SK-N-SH (cell line): ENCODE measurements around the gene COL24A1. TPM values are rescaled to one million over a fixed set of nuclear protein-coding genes. Genes with fewer than 3 reads are reported as not detected.

Experiments used
- CTCF ChIA-PET: fragments of 300-600, 350-600 bp; formaldehyde crosslinking; extraction: SDS; loops from one replicate; lab custom pipeline; 2021; lab: Yijun Ruan, JAX
- POLR2A ChIA-PET: fragments of 350-600 bp; sonication (Branson Sonifier 250); formaldehyde crosslinking; extraction: SDS; loops from one replicate; lab custom pipeline; 2020; ENCODE audit warnings: antibody characterized with exemption, inconsistent platforms; lab: Yijun Ruan, JAX
- DNase-seq: peaks from one replicate; pipeline ENCODE4 v3.0.0; 2012
- H2AFZ ChIP-seq: fragments of 200-600 bp; sonication (generic); 2 replicates; pipeline ENCODE4 v1.8.1; 2016; ENCODE audit warnings: antibody characterized with exemption, mild to moderate bottlenecking, low read depth
- H3F3A ChIP-seq: fragments of 200-600 bp; sonication (generic); replicated peaks from 2 replicates; pipeline ENCODE3; 2016; ENCODE audit warnings: antibody characterized with exemption, mild to moderate bottlenecking; ENCODE audit not compliant: insufficient read depth
- H3K27ac ChIP-seq, 2 experiments: fragments of 200-500 bp in 1 of 2; fragments of 200-600 bp in 1 of 2; sonication (Bioruptor generic) in 1 of 2; sonication (generic), shearing (Covaris generic) in 1 of 2; 2 replicates each; pipeline versions ENCODE4 v1.5.1 to v1.6.1; 2014 to 2016; ENCODE audit warnings: low read depth in 2 of 2, inconsistent platforms in 1 of 2, low read length in 1 of 2, mild to moderate bottlenecking in 1 of 2, mixed read lengths in 1 of 2
- H3K27me3 ChIP-seq: fragments of 200-600 bp; sonication (generic), shearing (Covaris generic); 2 replicates; pipeline ENCODE4 v1.6.1; 2016; ENCODE audit warnings: mixed run types; ENCODE audit not compliant: insufficient read depth
- H3K36me3 ChIP-seq, 2 experiments: fragments of 200-500 bp in 1 of 2; fragments of 200-600 bp in 1 of 2; sonication (Bioruptor generic) in 1 of 2; sonication (generic) in 1 of 2; replicated peaks in 1 of 2; 2 replicates each; pipeline versions ENCODE3 to v1.5.1; 2014 to 2016; ENCODE audit warnings: low read length in 1 of 2, mild to moderate bottlenecking in 1 of 2; ENCODE audit not compliant: insufficient read depth in 2 of 2, control insufficient read depth in 1 of 2
- H3K4me1 ChIP-seq, 2 experiments: fragments of 200-500 bp in 1 of 2; fragments of 200-600 bp in 1 of 2; sonication (Bioruptor generic) in 1 of 2; sonication (generic), shearing (Covaris generic) in 1 of 2; 2 replicates each; pipeline versions ENCODE4 v1.5.1 to v1.6.1; 2014 to 2016; ENCODE audit warnings: low read depth in 1 of 2, low read length in 1 of 2, mixed run types in 1 of 2; ENCODE audit not compliant: insufficient read depth in 2 of 2, control insufficient read depth in 1 of 2
- H3K4me2 ChIP-seq: fragments of 200-600 bp; sonication (generic), shearing (Covaris generic); 2 replicates; pipeline ENCODE4 v1.6.1; 2017; ENCODE audit warnings: mixed run types
- H3K4me3 ChIP-seq, 2 experiments: fragments of 200-500 bp in 1 of 2; fragments of 200-600 bp in 1 of 2; sonication (Bioruptor generic) in 1 of 2; sonication (generic), shearing (Covaris generic) in 1 of 2; 2 replicates each; pipeline versions ENCODE4 v1.5.1 to v1.8.1; 2014 to 2016; ENCODE audit warnings: low read depth in 2 of 2, inconsistent platforms in 1 of 2, low read length in 1 of 2, mild to moderate bottlenecking in 1 of 2, mixed read lengths in 1 of 2, moderate library complexity in 1 of 2
- H3K79me2 ChIP-seq: fragments of 200-600 bp; sonication (generic); 2 replicates; pipeline ENCODE4 v1.8.1; 2017; ENCODE audit warnings: mild to moderate bottlenecking; ENCODE audit not compliant: insufficient read depth
- H3K9ac ChIP-seq: fragments of 200-600 bp; sonication (generic); 2 replicates; pipeline ENCODE4 v1.6.1; 2017; ENCODE audit warnings: mixed run types
- H3K9me2 ChIP-seq: fragments of 200-600 bp; sonication (generic); 2 replicates; pipeline ENCODE4 v1.6.1; 2017; ENCODE audit warnings: mixed run types
- H3K9me3 ChIP-seq: fragments of 200-600 bp; sonication (generic); 2 replicates; pipeline ENCODE4 v1.6.1; 2017; ENCODE audit warnings: mixed run types, mild to moderate bottlenecking, moderate library complexity
- H4K20me1 ChIP-seq: fragments of 200-600 bp; sonication (generic); 2 replicates; pipeline ENCODE4 v1.6.1; 2017; ENCODE audit warnings: mild to moderate bottlenecking, mixed run types; ENCODE audit not compliant: insufficient read depth
- ELF1 ChIP-seq: IDR thresholded peaks from 2 replicates; pipeline ENCODE4 v1.4.0; 2012
- FOXJ3 ChIP-seq: sonication (generic); formaldehyde crosslinking; IDR thresholded peaks from 2 replicates; pipeline ENCODE4 v1.5.1; 2020; ENCODE audit warnings: mild to moderate bottlenecking, missing genetic modification reagents
- GABPA ChIP-seq: IDR thresholded peaks from 2 replicates; pipeline ENCODE4 v1.4.0; 2012; ENCODE audit warnings: low read depth, mild to moderate bottlenecking
- RCOR1 ChIP-seq: fragments of 150-350 bp; IDR thresholded peaks from 2 replicates; pipeline ENCODE4 v1.6.1; 2017; ENCODE audit warnings: antibody characterized with exemption, low read length
- SMC3 ChIP-seq: IDR thresholded peaks from 2 replicates; pipeline ENCODE4 v1.6.1; 2012; ENCODE audit warnings: low read depth, low read length, improper control_type of control experiment
- TAF1 ChIP-seq: IDR thresholded peaks from 2 replicates; pipeline ENCODE4 v1.6.1; 2012; ENCODE audit warnings: low read depth, mild to moderate bottlenecking, low read length, moderate library complexity, borderline replicate concordance
- TEAD4 ChIP-seq: IDR thresholded peaks from 2 replicates; pipeline ENCODE4 v1.4.0; 2012; ENCODE audit warnings: mild to moderate bottlenecking, borderline replicate concordance; ENCODE audit not compliant: insufficient read depth
- YY1 ChIP-seq: IDR thresholded peaks from 2 replicates; pipeline ENCODE4 v1.4.0; 2012; ENCODE audit warnings: low read depth, mild to moderate bottlenecking
- polyA plus RNA-seq, 3 experiments: library from polyadenylated mRNA; depleted of rRNA; stranded (reverse); fragments of >200 nt; gene quantifications; 2 replicates each; pipeline ENCODE4 v1.2.3, GENCODE V29; 2012
- TF ChIP-seq, protein P1 (sequence below): IDR thresholded peaks from 2 replicates; pipeline ENCODE4 v1.6.1; 2012; ENCODE audit warnings: mild to moderate bottlenecking, low read depth, low read length, moderate library complexity
- TF ChIP-seq, protein P2 (sequence below): fragments of 150-350 bp; IDR thresholded peaks from 2 replicates; pipeline ENCODE4 v1.6.1; 2017; ENCODE audit warnings: antibody characterized with exemption, low read length, low read depth, borderline replicate concordance
- TF ChIP-seq, protein P3 (sequence below): fragments of 200-600 bp; sonication (generic); IDR thresholded peaks from 2 replicates; pipeline ENCODE4 v1.6.1; 2017; ENCODE audit warnings: antibody characterized with exemption, mild to moderate bottlenecking, moderate library complexity
- TF ChIP-seq, protein P4 (sequence below): IDR thresholded peaks from 2 replicates; pipeline ENCODE4 v1.4.0; 2012; ENCODE audit warnings: low read depth, borderline replicate concordance
- TF ChIP-seq, protein P5 (sequence below): IDR thresholded peaks from 2 replicates; pipeline ENCODE4 v1.4.0; 2012; ENCODE audit warnings: low read depth, borderline replicate concordance

Gene COL24A1
- polyA plus RNA-seq, 1 of the 3 experiments (the other 2 are of a cell fraction): not detected

DNA sequence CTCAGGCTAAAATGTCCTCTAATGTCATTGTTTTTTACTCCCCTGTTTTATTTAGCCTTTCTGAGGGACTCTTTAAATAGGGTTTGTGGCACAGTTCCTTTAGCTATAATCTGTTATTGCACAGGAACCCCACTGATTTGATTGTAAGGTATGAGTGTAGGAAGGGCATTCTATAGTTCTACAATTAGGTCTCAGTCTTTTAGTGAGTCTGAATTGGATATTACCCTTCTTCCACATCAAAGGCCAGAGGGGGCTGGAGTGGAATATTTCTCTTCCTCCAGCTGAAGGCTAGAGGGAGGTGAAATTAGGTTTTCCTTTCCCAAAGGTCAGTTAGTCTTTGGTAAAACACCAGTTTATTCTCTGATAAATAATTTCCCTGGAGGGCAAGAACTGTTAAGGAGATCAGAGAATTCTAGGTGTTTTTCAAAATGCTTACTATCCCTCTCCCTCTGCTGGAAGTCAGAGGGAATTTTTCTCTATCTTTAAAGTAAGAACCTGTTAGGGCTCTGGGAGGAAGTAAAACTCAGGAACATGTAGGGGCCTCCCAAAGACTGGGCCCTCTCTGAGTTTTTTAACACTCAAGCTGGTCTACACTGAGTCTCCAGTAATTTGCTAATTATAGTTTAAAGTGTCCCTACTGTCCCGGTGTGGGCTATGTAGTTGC lies 272.1 kb downstream of the COL24A1 start (continued):
- TF ChIP-seq, protein P1, sequence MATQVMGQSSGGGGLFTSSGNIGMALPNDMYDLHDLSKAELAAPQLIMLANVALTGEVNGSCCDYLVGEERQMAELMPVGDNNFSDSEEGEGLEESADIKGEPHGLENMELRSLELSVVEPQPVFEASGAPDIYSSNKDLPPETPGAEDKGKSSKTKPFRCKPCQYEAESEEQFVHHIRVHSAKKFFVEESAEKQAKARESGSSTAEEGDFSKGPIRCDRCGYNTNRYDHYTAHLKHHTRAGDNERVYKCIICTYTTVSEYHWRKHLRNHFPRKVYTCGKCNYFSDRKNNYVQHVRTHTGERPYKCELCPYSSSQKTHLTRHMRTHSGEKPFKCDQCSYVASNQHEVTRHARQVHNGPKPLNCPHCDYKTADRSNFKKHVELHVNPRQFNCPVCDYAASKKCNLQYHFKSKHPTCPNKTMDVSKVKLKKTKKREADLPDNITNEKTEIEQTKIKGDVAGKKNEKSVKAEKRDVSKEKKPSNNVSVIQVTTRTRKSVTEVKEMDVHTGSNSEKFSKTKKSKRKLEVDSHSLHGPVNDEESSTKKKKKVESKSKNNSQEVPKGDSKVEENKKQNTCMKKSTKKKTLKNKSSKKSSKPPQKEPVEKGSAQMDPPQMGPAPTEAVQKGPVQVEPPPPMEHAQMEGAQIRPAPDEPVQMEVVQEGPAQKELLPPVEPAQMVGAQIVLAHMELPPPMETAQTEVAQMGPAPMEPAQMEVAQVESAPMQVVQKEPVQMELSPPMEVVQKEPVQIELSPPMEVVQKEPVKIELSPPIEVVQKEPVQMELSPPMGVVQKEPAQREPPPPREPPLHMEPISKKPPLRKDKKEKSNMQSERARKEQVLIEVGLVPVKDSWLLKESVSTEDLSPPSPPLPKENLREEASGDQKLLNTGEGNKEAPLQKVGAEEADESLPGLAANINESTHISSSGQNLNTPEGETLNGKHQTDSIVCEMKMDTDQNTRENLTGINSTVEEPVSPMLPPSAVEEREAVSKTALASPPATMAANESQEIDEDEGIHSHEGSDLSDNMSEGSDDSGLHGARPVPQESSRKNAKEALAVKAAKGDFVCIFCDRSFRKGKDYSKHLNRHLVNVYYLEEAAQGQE: no peak
- TF ChIP-seq GABPA (no peak), ELF1 (no peak), SMC3 (peak; percentile 31; the same call in 1 of the 2 replicates), RCOR1 (no peak)
- TF ChIP-seq, protein P2, sequence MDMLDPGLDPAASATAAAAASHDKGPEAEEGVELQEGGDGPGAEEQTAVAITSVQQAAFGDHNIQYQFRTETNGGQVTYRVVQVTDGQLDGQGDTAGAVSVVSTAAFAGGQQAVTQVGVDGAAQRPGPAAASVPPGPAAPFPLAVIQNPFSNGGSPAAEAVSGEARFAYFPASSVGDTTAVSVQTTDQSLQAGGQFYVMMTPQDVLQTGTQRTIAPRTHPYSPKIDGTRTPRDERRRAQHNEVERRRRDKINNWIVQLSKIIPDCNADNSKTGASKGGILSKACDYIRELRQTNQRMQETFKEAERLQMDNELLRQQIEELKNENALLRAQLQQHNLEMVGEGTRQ: no peak
- TF ChIP-seq, protein P3, sequence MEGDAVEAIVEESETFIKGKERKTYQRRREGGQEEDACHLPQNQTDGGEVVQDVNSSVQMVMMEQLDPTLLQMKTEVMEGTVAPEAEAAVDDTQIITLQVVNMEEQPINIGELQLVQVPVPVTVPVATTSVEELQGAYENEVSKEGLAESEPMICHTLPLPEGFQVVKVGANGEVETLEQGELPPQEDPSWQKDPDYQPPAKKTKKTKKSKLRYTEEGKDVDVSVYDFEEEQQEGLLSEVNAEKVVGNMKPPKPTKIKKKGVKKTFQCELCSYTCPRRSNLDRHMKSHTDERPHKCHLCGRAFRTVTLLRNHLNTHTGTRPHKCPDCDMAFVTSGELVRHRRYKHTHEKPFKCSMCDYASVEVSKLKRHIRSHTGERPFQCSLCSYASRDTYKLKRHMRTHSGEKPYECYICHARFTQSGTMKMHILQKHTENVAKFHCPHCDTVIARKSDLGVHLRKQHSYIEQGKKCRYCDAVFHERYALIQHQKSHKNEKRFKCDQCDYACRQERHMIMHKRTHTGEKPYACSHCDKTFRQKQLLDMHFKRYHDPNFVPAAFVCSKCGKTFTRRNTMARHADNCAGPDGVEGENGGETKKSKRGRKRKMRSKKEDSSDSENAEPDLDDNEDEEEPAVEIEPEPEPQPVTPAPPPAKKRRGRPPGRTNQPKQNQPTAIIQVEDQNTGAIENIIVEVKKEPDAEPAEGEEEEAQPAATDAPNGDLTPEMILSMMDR: peak; percentile 55
- TF ChIP-seq, protein P4, sequence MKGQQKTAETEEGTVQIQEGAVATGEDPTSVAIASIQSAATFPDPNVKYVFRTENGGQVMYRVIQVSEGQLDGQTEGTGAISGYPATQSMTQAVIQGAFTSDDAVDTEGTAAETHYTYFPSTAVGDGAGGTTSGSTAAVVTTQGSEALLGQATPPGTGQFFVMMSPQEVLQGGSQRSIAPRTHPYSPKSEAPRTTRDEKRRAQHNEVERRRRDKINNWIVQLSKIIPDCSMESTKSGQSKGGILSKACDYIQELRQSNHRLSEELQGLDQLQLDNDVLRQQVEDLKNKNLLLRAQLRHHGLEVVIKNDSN: no peak
- TF ChIP-seq, protein P5, sequence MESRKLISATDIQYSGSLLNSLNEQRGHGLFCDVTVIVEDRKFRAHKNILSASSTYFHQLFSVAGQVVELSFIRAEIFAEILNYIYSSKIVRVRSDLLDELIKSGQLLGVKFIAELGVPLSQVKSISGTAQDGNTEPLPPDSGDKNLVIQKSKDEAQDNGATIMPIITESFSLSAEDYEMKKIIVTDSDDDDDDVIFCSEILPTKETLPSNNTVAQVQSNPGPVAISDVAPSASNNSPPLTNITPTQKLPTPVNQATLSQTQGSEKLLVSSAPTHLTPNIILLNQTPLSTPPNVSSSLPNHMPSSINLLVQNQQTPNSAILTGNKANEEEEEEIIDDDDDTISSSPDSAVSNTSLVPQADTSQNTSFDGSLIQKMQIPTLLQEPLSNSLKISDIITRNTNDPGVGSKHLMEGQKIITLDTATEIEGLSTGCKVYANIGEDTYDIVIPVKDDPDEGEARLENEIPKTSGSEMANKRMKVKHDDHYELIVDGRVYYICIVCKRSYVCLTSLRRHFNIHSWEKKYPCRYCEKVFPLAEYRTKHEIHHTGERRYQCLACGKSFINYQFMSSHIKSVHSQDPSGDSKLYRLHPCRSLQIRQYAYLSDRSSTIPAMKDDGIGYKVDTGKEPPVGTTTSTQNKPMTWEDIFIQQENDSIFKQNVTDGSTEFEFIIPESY: no peak

DNA sequence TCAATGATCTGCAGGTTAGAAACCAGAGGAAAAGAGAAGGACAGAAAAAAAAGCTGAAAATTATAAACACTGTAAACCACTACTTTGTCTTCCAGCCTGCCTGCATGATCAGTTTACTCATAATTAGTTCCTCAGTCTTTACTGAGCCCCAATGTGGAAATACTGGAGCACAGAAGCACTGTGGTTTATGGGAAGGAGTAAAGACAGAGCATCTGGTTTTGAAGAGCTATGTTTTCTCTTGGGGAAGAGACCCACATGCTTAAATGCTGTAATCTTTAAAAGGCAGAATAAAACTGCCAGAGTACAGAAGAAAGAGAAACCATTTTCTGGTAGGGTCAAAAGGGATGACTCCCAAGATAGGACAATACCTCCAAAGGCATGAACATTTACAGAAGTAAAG lies 289.4 kb downstream of the COL24A1 start:
- no peaks in the 10 kb centered on the region for H3K9me3 ChIP-seq
- no peaks in the 10 kb centered on the region for H3K4me1 ChIP-seq
- H3K27ac ChIP-seq: no peak overlapping the region
- TF ChIP-seq TAF1 (no peak), FOXJ3 (CRISPR knock-in tag) (no peak), YY1 (no peak), TEAD4 (no peak)
- TF ChIP-seq, protein P1: no peak
- H3K36me3 ChIP-seq: no peaks in the 10 kb centered on the region
- DNase-seq: no peak
- H3K79me2 ChIP-seq: no peaks in the 10 kb centered on the region
- POLR2A ChIA-PET: no interaction called here
- H3K27me3 ChIP-seq: no peaks in the 10 kb centered on the region; the same call in 1 of the 2 replicates
- H3K4me2 ChIP-seq: no peak overlapping the region
- no peak overlapping the region for H3K4me3 ChIP-seq
- H4K20me1 ChIP-seq: no peaks in the 10 kb centered on the region
- H3K9ac ChIP-seq: no peak overlapping the region
- no peaks in the 10 kb centered on the region for H3F3A ChIP-seq
- H2AFZ ChIP-seq: no peak overlapping the region
- no peaks in the 10 kb centered on the region for H3K9me2 ChIP-seq
- CTCF ChIA-PET: interaction anchor here (1.5 kb wide), 1 partner anchor 16 kb away, joined by 4 read pairs; no protein-coding TSS in a partner anchor
